GM12878 (cell line): Measurements from ENCODE around the gene FRMD3. TPM values are rescaled to one million over a fixed set of nuclear protein-coding genes. Genes with fewer than 3 reads are reported as not detected.

Experiments used
- ATAC-seq: fragments of 200-7000 bp; cut with Tn5 transposase; 3 replicates; pipeline ENCODE4 v1.9.1; 2020; ENCODE audit warnings: mild to moderate bottlenecking, moderate library complexity
- BruUV-seq: library from RNA; stranded (reverse); fragments of 400-500 nt; replicated peaks from 2 replicates; lab custom pipeline; 2021; lab: Mats Ljungman, UMichigan
- CTCF ChIA-PET: fragments of 300-600 bp; sonication (Branson Sonifier 250); formaldehyde crosslinking; extraction: SDS; loops from one replicate; lab custom pipeline; 2021; ENCODE audit warnings: inconsistent platforms; lab: Yijun Ruan, JAX
- POLR2A ChIA-PET: fragments of 350-600 bp; formaldehyde crosslinking; extraction: SDS; loops from one replicate; lab custom pipeline; 2021; ENCODE audit warnings: inconsistent platforms; lab: Charles Lee
- RAD21 ChIA-PET: fragments of 300-600 bp; sonication (Branson Sonifier 250); formaldehyde crosslinking; loops from one replicate; lab custom pipeline; 2023; ENCODE audit warnings: antibody characterized with exemption; ENCODE audit not compliant: unreplicated experiment; lab: Charles Lee
- SMC1A ChIA-PET: fragments of 300-600 bp; sonication (Branson Sonifier 250); formaldehyde crosslinking; loops from one replicate; lab custom pipeline; 2023; ENCODE audit not compliant: unreplicated experiment, uncharacterized antibody; lab: Charles Lee
- DNase-seq: peaks from one replicate; pipeline ENCODE4 v3.0.0-alpha.2; 2011; ENCODE audit warnings: low read depth, low spot score
- FAIRE-seq: peaks from 3 replicates; lab custom pipeline; 2011; peaks lifted over from hg19 to GRCh38; lab: Jason Lieb, UNC
- H2AFZ ChIP-seq: 2 replicates; pipeline ENCODE4 v1.6.0; 2011; ENCODE audit warnings: low read depth, low read length, control low read depth; ENCODE audit not compliant: control insufficient read depth
- H3K27ac ChIP-seq: 2 replicates; pipeline ENCODE4 v1.5.1; 2011; ENCODE audit warnings: control low read depth; ENCODE audit not compliant: control insufficient read depth, insufficient read depth
- H3K27me3 ChIP-seq, 2 experiments: replicated peaks in 1 of 2; 2 replicates each; pipeline versions ENCODE4 v1.6.0 to v1.6.1; 2011; ENCODE audit warnings: low read length in 1 of 2; ENCODE audit not compliant: control insufficient read depth in 2 of 2, insufficient read depth in 2 of 2
- H3K36me3 ChIP-seq, 2 experiments: 2 replicates each; pipeline ENCODE4 v1.5.1; 2011; ENCODE audit warnings: low read length in 1 of 2; ENCODE audit not compliant: control insufficient read depth in 2 of 2, insufficient read depth in 2 of 2
- H3K4me1 ChIP-seq: 2 replicates; pipeline ENCODE4 v1.6.1; 2011; ENCODE audit warnings: mild to moderate bottlenecking, low read length, moderate library complexity, mixed read lengths; ENCODE audit not compliant: control insufficient read depth, insufficient read depth
- H3K4me2 ChIP-seq: 2 replicates; pipeline ENCODE4 v1.6.0; 2011; ENCODE audit warnings: control low read depth; ENCODE audit not compliant: control insufficient read depth, insufficient read depth
- H3K4me3 ChIP-seq: fragments of 200-600 bp; sonication (generic); 2 replicates; pipeline ENCODE4 v1.5.1; 2016
- H3K79me2 ChIP-seq: 2 replicates; pipeline ENCODE4 v1.6.0; 2011; ENCODE audit warnings: low read length; ENCODE audit not compliant: control insufficient read depth, insufficient read depth
- H3K9ac ChIP-seq: 2 replicates; pipeline ENCODE4 v1.8.0; 2011; ENCODE audit warnings: low read length, control low read depth, mixed read lengths; ENCODE audit not compliant: control insufficient read depth, insufficient read depth
- H3K9me3 ChIP-seq: replicated peaks from 3 replicates; pipeline ENCODE4 v1.5.1; 2011; ENCODE audit warnings: mild to moderate bottlenecking, low read length; ENCODE audit not compliant: control insufficient read depth, insufficient read depth
- H4K20me1 ChIP-seq: 2 replicates; pipeline ENCODE4 v1.6.0; 2011; ENCODE audit not compliant: control insufficient read depth, insufficient read depth
- CREB1 ChIP-seq: IDR thresholded peaks from 2 replicates; pipeline ENCODE4 v1.6.1; 2012; ENCODE audit warnings: low read depth, mild to moderate bottlenecking, inconsistent platforms
- HDGF ChIP-seq: fragments of 450-650 bp; IDR thresholded peaks from 2 replicates; pipeline ENCODE4 v1.6.1; 2016; ENCODE audit warnings: antibody characterized with exemption
- MXI1 ChIP-seq: fragments of 150-350 bp; IDR thresholded peaks from 2 replicates; pipeline ENCODE4 v1.6.1; 2011; ENCODE audit warnings: low read depth, mild to moderate bottlenecking, inconsistent platforms, low read length, improper control_type of control experiment
- NKRF ChIP-seq: fragments of 450-650 bp; conservative IDR thresholded peaks from 2 replicates; pipeline ENCODE4 v1.6.1; 2017; ENCODE audit warnings: mild to moderate bottlenecking, moderate library complexity
- SREBF1 ChIP-seq: IDR thresholded peaks from 2 replicates; pipeline ENCODE4 v1.6.1; 2012; ENCODE audit warnings: mild to moderate bottlenecking, low read length
- SUZ12 ChIP-seq: fragments of 200-600 bp; sonication (generic); IDR thresholded peaks from one replicate; pipeline ENCODE4 v1.6.1; 2018; ENCODE audit warnings: antibody characterized with exemption, mild to moderate bottlenecking; ENCODE audit not compliant: unreplicated experiment
- WGBS: methylation state at CpG from one replicate; pipeline ENCODE4 v1.1.6; 2016; ENCODE audit warnings: low lambda C conversion rate; ENCODE audit not compliant: insufficient replicate concordance, insufficient coverage; ENCODE audit errors: missing lambda C conversion rate; 5-methylcytosine and 5-hydroxymethylcytosine counted together
- in situ Hi-C: fragments of 300-500 bp; cut with MboI; formaldehyde crosslinking; loops from 9 replicates; pipeline ENCODE4 v1.14.3; 2018; ENCODE audit warnings: mixed read lengths
- intact Hi-C: fragments of 100-400 bp; cut with micrococcal nuclease; formaldehyde crosslinking; loops from one replicate; pipeline ENCODE4 v1.14.2; 2022; ENCODE audit not compliant: unreplicated experiment
- polyA plus RNA-seq, 11 experiments: library from polyadenylated mRNA; depleted of rRNA in 4 of 11; unstranded in 6 of 11; stranded (reverse) in 5 of 11; fragments of >200 nt; fragmentation: Nextera tagmentation in 4 of 11; fragmentation: Illumina TruSeq in 1 of 11; extraction: Ambion mirVana in 4 of 11; extraction: Trizol in 1 of 11; gene quantifications; 1 replicate in 1 of 11; 2 replicates in 10 of 11; pipeline versions ENCODE4 v1.2.1 to v1.2.3, GENCODE V29; 2011 to 2016; ENCODE audit warnings: inconsistent platforms in 2 of 11, missing spikeins in 2 of 11, low read depth in 1 of 11
- total RNA-seq, 4 experiments: library from RNA; depleted of rRNA in 3 of 4; stranded (reverse); fragments of >200 nt in 3 of 4; fragmentation: Illumina TruSeq in 1 of 4; extraction: Trizol in 1 of 4; gene quantifications; 2 replicates each; pipeline versions ENCODE4 v1.2.1 to v1.2.3, GENCODE V29; 2013 to 2021
- TF ChIP-seq, protein P1 (sequence below): fragments of 150-350 bp; IDR thresholded peaks from 2 replicates; pipeline ENCODE4 v1.6.1; 2016; ENCODE audit warnings: low read depth, low read length

The FRMD3 gene
- total and polyA plus RNA-seq, 10 of the 15 experiments (the other 5 are each of a cell fraction or from before 2014, with no cell fraction given) = 0.04 to 0.68 (median 0.21) TPM; not detected in 1

DNA sequence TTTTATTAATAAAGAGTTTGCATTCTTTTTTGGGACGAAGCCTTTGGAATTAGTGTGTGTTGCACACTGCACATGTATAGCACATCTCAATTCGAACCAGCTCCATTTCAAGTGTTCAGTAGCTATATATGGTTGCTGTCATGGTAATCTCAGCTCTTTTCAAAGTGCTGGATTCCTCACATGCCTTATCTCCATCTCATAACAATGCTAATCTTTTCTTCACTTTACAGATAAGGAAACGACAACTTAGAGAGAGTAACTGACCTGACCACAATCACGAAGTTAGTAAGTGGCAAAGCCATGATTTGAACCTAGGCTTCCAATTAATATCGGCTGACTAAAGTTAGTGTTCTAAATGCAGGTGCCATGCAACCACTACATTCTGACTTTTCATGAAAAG, 270.5 kb downstream of the FRMD3 start (continued):
- TF ChIP-seq, protein P1, sequence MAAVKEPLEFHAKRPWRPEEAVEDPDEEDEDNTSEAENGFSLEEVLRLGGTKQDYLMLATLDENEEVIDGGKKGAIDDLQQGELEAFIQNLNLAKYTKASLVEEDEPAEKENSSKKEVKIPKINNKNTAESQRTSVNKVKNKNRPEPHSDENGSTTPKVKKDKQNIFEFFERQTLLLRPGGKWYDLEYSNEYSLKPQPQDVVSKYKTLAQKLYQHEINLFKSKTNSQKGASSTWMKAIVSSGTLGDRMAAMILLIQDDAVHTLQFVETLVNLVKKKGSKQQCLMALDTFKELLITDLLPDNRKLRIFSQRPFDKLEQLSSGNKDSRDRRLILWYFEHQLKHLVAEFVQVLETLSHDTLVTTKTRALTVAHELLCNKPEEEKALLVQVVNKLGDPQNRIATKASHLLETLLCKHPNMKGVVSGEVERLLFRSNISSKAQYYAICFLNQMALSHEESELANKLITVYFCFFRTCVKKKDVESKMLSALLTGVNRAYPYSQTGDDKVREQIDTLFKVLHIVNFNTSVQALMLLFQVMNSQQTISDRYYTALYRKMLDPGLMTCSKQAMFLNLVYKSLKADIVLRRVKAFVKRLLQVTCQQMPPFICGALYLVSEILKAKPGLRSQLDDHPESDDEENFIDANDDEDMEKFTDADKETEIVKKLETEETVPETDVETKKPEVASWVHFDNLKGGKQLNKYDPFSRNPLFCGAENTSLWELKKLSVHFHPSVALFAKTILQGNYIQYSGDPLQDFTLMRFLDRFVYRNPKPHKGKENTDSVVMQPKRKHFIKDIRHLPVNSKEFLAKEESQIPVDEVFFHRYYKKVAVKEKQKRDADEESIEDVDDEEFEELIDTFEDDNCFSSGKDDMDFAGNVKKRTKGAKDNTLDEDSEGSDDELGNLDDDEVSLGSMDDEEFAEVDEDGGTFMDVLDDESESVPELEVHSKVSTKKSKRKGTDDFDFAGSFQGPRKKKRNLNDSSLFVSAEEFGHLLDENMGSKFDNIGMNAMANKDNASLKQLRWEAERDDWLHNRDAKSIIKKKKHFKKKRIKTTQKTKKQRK = no peak
- no peak for TF ChIP-seq HDGF
- no peak for TF ChIP-seq SUZ12
- TF ChIP-seq SREBF1 = no peak

GRCh38 chr9:83266666-83267496, 271.3 kb downstream of the FRMD3 start:
- Histone ChIP-seq H2AFZ (no peak overlapping the region), H3K4me1 (no peaks in the 10 kb centered on the region), H3K36me3 (no peaks in the 10 kb centered on the region), H3K27ac (no peak overlapping the region), H3K4me2 (no peak overlapping the region), H3K79me2 (no peaks in the 10 kb centered on the region), H3K9ac (no peak overlapping the region), H3K4me3 (no peak overlapping the region), H4K20me1 (no peaks in the 10 kb centered on the region), H3K27me3 (no peaks in the 10 kb centered on the region), H3K9me3 (no peaks in the 10 kb centered on the region)
- ChIA-PET RAD21 (interaction anchor here (0.6 kb wide), 1 partner anchor 383 kb away, joined by 3 read pairs; no protein-coding TSS in a partner anchor), CTCF (no interaction called here), POLR2A (no interaction called here), SMC1A (no interaction called here)
- DNase-seq (no peak), ATAC-seq (no peak), FAIRE-seq (no peak)
- intact Hi-C loops = no loop called here
- BruUV-seq = no TSS peak
- 28% methylated on average over 11 of the region's 11 CpGs for WGBS
- in situ Hi-C loops = no loop called here
- no peak for TF ChIP-seq NKRF
- no peak for TF ChIP-seq CREB1
- no peak for TF ChIP-seq MXI1
